ENCODE data around the gene PSTPIP1. TPM values are rescaled to one million over a fixed set of nuclear protein-coding genes. Genes with fewer than 3 reads are reported as not detected.

Gene PSTPIP1
- total and polyA plus RNA-seq, 2 experiments from 2014 or later: not detected

DNA sequence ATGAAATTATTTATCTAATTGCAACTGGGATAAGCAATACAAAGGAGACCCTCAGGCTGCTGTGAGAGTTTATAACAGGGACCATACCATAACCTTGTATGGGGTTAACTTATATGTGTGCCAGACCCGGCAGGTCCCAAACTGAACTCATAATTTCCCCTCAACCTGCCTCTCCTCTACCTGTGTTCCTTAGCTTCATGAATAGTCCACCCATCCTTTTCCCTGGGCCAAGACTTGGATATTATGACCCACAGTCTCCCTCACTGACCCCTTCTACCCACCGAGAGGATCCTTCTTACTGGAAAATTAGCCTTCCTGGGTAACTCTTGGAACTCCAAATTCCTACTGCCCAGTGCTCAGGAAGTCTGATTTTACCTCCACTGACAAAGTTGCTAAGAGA lies 79.4 kb downstream of the PSTPIP1 start:
- H2AFZ ChIP-seq: no peak overlapping the region
- no peak overlapping the region for H3K4me3 ChIP-seq
- no peaks in the 10 kb centered on the region for H3K9me2 ChIP-seq (replicated peaks; ENCODE audit: insufficient read depth)
- H4K20me1 ChIP-seq (ENCODE audit: insufficient read depth, poor library complexity, severe bottlenecking): peaks cover 5% of the 10 kb centered on the region
- peaks cover 11% of the 10 kb centered on the region for H3K79me2 ChIP-seq
- peaks cover 3% of the 10 kb centered on the region for H3K4me1 ChIP-seq (ENCODE audit: insufficient read depth)
- TF ChIP-seq EZH2 (IDR thresholded peaks at IDR 0.05; ENCODE audit: borderline replicate concordance) (no peak), EZH2phosphoT487 (IDR thresholded peaks at IDR 0.05; ENCODE audit: low read depth, severe bottlenecking, unreplicated experiment) (no peak), CTCF (IDR thresholded peaks at IDR 0.05; ENCODE audit: poor library complexity) (no peak)
- H3K9me3 ChIP-seq (ENCODE audit: low read depth): no peaks in the 10 kb centered on the region
- DNase-seq (ENCODE audit: low spot score): no peak
- WGBS (ENCODE audit: low lambda C conversion rate, missing lambda C conversion rate): 84% methylated on average over 2 of the region's 2 CpGs
- H3K27ac ChIP-seq: no peak overlapping the region
- no peaks in the 10 kb centered on the region for H3K27me3 ChIP-seq
- no peaks in the 10 kb centered on the region for H3K36me3 ChIP-seq (replicated peaks; ENCODE audit: insufficient read depth, low read depth)
- H3K4me2 ChIP-seq: no peak overlapping the region

DNA sequence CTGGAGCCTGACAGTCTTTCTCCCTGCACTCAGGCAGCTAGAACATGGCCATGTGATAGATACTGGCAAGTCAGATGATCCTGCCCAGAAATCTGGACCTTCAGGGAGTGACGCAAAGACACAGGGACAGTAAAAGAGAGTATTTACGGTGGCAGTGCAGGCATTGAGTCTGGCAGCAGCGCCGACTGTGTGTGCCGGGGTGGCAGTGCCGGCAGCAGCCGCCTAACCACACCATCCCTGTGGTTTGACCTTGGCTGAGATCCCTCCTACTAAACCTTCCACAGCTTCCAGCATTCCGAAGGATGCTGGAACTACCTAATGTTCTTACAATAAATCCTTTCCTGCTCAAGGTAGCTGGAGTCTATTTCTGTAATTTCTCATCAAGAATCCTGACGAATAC lies 80.6 kb downstream of the PSTPIP1 start:
- H3K27ac ChIP-seq: no peak overlapping the region
- no peaks in the 10 kb centered on the region for H3K9me3 ChIP-seq (ENCODE audit: low read depth)
- H4K20me1 ChIP-seq (ENCODE audit: insufficient read depth, poor library complexity, severe bottlenecking): no peaks in the 10 kb centered on the region
- H3K4me2 ChIP-seq: no peak overlapping the region
- H2AFZ ChIP-seq: no peak overlapping the region
- H3K36me3 ChIP-seq (replicated peaks; ENCODE audit: insufficient read depth, low read depth): no peaks in the 10 kb centered on the region
- DNase-seq (ENCODE audit: low spot score): no peak
- TF ChIP-seq CTCF (IDR thresholded peaks at IDR 0.05; ENCODE audit: poor library complexity) (no peak), EZH2phosphoT487 (IDR thresholded peaks at IDR 0.05; ENCODE audit: low read depth, severe bottlenecking, unreplicated experiment) (no peak), EZH2 (IDR thresholded peaks at IDR 0.05; ENCODE audit: borderline replicate concordance) (no peak)
- H3K27me3 ChIP-seq: no peaks in the 10 kb centered on the region
- H3K9me2 ChIP-seq (replicated peaks; ENCODE audit: insufficient read depth): no peaks in the 10 kb centered on the region
- H3K79me2 ChIP-seq: no peaks in the 10 kb centered on the region
- H3K4me1 ChIP-seq (ENCODE audit: insufficient read depth): no peaks in the 10 kb centered on the region
- H3K4me3 ChIP-seq: no peak overlapping the region
- WGBS (ENCODE audit: low lambda C conversion rate, missing lambda C conversion rate): 87% methylated on average over 9 of the region's 9 CpGs

GRCh38 chr15:77076323-77076915 lies 81.5 kb downstream of the PSTPIP1 start:
- WGBS (ENCODE audit: low lambda C conversion rate, missing lambda C conversion rate): 94% methylated on average over 4 of the region's 4 CpGs
- no peaks in the 10 kb centered on the region for H3K36me3 ChIP-seq (replicated peaks; ENCODE audit: insufficient read depth, low read depth)
- H2AFZ ChIP-seq: no peak overlapping the region
- TF ChIP-seq CTCF (IDR thresholded peaks at IDR 0.05; ENCODE audit: poor library complexity) (no peak), EZH2phosphoT487 (IDR thresholded peaks at IDR 0.05; ENCODE audit: low read depth, severe bottlenecking, unreplicated experiment) (no peak), EZH2 (IDR thresholded peaks at IDR 0.05; ENCODE audit: borderline replicate concordance) (no peak)
- H3K4me1 ChIP-seq (ENCODE audit: insufficient read depth): no peaks in the 10 kb centered on the region
- H3K79me2 ChIP-seq: no peaks in the 10 kb centered on the region
- no peaks in the 10 kb centered on the region for H3K9me3 ChIP-seq (ENCODE audit: low read depth)
- H3K9me2 ChIP-seq (replicated peaks; ENCODE audit: insufficient read depth): no peaks in the 10 kb centered on the region
- H4K20me1 ChIP-seq (ENCODE audit: insufficient read depth, poor library complexity, severe bottlenecking): no peaks in the 10 kb centered on the region
- H3K27me3 ChIP-seq: no peaks in the 10 kb centered on the region
- H3K4me2 ChIP-seq: no peak overlapping the region
- no peak for DNase-seq (ENCODE audit: low spot score)
- H3K27ac ChIP-seq: no peak overlapping the region
- no peak overlapping the region for H3K4me3 ChIP-seq
